Activated CD4-positive, alpha-beta T cell treated with anti-CD3 and anti-CD28 coated beads for 48 hours (primary cell): ENCODE results near the gene UGT2B7.
"Not testable (repeated sequence)": the region's sequence is repeated elsewhere in the genome, so short reads cannot be mapped to it uniquely, and the experiment has no call there.

Source experiments
- DNase-seq: peaks from one replicate; pipeline ENCODE4 v3.0.0-alpha.2; 2020

The UGT2B7 gene

GRCh38 chr4:69089388-69089787 is 6.9 kb upstream of the UGT2B7 start:
- DNase-seq: no peak

DNA sequence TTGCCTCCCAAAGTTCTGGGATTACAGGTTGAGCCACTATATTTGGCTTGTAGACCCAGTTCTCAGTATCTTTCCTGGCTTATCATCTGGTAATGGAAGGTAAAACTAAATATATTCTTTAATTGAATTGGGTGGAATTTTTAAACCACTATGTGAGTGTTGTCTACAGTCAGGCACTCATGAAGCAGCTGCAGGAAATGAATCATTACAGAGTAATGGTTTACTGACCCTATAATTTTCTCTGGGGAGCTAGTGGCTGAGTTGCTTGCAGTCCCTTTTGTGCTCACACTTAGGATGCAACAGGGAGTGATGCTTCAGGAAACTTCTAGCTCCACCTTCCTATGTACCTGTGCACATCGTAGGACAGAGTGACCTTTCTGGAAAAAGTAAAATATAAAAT is 4.1 kb upstream of the UGT2B7 start:
- no peak for DNase-seq

DNA sequence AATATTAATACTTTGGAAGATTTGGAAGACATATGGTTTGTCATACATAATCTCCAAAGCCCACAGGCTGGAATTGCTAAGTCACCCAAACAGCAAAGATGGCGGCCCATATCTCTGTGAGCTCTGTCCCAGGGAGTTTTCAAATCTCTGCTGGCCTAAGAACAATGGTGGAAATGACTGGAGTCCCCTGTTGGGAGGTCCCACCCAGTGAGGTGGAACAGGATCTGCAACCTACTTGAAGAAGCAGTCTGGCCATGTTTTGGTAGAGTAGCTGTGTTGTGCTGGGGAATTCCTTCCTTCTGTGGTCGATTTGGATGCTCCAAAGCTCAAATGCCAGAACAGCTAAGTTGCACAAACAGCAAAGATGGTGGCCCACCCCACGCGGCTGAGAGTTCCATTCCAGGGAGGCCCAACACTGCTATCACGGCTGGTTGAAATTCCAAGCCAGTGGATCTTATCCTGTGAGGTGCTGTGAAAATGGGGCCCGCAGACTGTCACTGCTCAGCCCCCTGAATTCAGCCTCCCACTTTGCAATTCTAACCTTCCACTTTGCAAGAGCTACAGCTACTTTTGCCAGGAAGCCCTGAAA is 3.2 kb upstream of the UGT2B7 start:
- no peak for DNase-seq

DNA sequence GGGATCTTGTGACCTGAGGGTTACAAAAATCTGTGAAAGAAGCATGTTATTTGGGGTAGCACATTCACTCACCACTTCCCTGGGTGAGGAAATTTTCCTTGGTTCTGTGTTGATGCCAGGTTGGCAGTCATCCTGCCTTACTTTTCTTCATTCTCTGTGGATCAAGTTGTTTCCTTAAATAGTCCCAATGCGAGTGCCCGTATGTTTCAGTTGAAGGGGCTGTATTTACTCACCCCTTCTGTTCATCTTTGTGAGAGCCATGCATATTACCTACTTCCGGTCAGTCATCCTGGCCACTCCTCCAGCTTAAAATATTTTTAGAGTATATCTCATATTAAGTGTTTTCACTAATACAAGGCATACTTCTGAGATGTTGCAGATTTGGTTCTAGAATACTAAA is 2.6 kb upstream of the UGT2B7 start:
- DNase-seq: no peak

DNA sequence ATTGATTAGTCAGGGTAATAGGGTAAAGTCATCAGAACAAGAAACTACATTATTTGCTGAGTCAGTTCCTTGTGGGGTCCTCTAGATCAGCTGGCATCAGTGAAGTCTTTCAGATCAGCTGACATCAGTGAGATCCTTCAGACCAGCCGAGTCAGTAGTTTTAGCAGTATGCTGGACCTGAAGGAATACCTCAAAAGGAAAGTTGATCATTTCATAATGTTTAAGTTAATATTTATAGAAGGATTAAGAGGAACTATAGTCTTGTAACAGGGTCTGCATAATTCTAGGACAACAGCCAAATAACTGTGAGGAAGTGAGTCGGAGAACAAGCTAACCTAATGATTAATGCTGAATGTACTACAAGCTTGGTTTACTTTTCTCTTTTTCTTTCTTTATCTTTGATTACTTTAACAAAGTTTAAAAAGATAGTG is 958 bp upstream of the UGT2B7 start:
- DNase-seq: no peak

DNA sequence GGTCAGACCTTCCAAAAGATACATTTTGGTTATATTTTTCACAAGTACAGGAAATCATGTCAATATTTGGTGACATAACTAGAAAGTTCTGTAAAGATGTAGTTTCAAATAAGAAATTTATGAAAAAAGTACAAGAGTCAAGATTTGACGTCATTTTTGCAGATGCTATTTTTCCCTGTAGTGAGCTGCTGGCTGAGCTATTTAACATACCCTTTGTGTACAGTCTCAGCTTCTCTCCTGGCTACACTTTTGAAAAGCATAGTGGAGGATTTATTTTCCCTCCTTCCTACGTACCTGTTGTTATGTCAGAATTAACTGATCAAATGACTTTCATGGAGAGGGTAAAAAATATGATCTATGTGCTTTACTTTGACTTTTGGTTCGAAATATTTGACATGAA is 536 bp downstream of the UGT2B7 start:
- DNase-seq: no peak

- no peak for DNase-seq
Observed at GRCh38 chr4:69098470-69098869, 2.2 kb downstream of the UGT2B7 start.

DNA sequence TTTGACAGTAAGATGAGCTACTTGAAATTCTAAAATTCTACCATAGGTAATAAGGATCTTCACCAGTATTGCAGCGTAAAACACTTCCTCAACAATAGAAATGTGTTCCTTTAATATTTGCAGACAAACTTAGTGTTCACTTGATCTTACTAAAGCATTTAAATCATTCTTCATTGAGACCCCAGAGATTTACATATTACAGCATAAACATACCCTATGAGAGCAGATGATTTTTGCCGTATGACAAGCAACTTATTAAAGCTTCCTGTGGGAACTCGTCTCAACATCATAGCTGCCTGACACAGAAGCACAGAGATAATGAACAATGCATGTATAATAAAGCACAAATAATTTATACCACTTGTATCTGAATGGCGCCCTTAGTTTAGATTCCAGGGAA is 3.6 kb downstream of the UGT2B7 start:
- no peak for DNase-seq

GRCh38 chr4:69102668-69103067 is 6.4 kb downstream of the UGT2B7 start:
- DNase-seq: not testable (repeated sequence)

DNA sequence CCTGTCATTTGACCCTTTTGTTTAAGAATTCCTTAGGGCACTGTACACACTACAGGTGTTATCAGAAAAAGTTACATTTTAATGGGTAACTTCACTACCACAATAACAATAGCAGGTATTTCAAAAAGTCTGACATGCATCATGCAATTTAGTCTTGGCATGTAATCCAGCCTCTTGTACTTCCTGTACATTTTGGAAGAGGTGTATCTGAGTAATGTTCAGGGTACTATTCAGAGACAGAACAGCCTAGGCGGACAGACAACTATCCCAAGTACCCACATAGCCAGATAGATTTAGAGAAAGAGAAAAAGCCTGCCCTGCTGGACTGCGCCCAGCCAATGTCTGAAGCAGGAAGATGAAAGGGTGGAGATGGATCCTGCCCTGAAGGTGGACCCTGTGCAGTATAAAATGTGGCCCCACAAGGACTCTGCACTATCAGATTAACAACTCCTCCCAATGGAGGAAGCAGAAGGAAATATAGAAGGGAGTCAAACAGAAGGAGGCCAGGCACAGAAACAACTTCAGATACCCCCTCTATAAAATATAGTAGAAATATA is 8.5 kb downstream of the UGT2B7 start:
- DNase-seq: no peak

- not testable (repeated sequence) for DNase-seq
Observed at GRCh38 chr4:69115151-69115850, 19.0 kb downstream of the UGT2B7 start.

GRCh38 chr4:69115851-69116213 is 19.6 kb downstream of the UGT2B7 start:
- no peak for DNase-seq

GRCh38 chr4:69116645-69117321 is 20.5 kb downstream of the UGT2B7 start:
- no peak for DNase-seq

GRCh38 chr4:69120870-69121269 is 24.6 kb downstream of the UGT2B7 start:
- no peak for DNase-seq

GRCh38 chr4:69122476-69122875 is 26.2 kb downstream of the UGT2B7 start:
- DNase-seq: no peak

DNA sequence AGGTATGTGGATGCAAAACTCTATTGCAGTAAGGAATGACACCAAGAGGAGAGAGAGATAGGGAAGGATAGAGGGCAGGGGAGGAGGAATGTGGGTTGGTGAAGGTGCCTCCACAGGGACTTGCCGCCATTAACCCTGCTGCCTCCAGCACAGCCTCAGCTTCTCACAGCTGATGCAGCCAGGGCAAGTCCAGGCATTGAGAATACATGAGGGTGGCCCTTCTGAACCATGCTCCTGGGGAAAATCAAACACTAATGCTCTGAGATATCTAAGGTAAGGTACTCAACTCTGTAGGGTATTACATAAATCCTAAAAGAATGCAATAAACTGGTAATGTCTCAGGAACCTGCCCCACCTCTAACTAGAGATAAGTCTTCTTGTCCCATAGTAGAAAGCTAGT is 28.7 kb downstream of the UGT2B7 start:
- DNase-seq: no peak

DNA sequence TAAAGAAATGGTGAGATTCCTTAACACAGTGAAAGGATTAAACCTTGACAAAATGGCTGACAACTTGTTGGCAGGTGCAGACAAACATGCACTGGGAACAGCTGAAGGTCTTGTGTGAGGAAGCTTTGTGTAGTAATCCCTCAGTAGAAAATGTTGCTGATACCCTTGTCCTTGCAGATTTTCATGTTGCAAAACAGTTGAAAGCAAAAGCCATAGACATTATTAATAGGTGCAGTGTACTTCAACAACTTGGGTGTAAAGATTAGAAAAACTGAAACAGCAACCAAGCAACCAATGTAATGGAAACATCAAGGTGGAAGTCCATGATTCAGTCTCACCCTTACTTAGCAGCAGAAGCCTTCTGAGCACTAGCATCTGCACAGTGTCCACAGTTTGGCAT is 29.8 kb downstream of the UGT2B7 start:
- no peak for DNase-seq

- DNase-seq: no peak
Observed at GRCh38 chr4:69133993-69134392, 37.7 kb downstream of the UGT2B7 start.

DNA sequence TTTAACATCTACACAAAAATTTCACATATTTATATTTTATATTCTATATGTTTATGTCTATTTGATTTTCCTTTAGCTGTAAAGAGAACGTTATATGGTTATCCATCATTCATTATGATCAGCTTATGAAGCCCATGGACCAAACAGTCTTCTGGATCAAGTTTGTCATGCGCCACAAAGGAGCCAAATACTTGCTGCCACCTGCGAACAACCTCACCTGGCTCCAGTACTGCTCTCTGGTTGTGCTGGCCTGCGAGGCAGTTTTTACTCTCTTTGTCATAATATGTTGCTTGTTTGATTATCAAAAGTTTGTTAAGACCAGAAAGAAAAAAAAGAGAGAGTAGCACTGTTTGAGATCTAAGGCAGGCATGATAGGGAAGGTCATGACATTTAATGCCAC is 38.2 kb downstream of the UGT2B7 start:
- no peak for DNase-seq

DNA sequence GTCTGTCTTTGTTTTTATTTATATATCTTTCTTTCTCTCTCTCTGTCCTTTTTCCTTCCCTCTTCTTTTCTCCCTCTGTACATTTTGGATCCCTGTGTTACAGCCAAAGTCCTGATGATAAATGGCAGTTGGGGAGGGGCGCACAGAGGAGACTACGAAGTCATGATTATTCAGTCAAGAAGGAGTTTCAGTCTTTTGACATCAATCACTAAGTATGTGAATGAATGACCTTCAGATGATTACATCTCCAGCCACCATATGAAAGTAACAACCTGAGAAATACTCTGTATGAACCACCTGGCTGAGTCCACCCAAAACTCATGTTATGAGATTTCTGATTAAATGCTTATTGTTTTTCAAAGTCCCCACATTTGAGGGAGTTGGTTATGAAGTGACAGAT is 45.0 kb downstream of the UGT2B7 start:
- no peak for DNase-seq

GRCh38 chr4:69147334-69147733 is 51.1 kb downstream of the UGT2B7 start:
- no peak for DNase-seq

- no peak for DNase-seq
Observed at GRCh38 chr4:69154021-69154420, 57.7 kb downstream of the UGT2B7 start.

GRCh38 chr4:69156913-69157312 is 60.6 kb downstream of the UGT2B7 start:
- DNase-seq: no peak
